ENCODE results near the gene SRC.

Gene SRC

DNA sequence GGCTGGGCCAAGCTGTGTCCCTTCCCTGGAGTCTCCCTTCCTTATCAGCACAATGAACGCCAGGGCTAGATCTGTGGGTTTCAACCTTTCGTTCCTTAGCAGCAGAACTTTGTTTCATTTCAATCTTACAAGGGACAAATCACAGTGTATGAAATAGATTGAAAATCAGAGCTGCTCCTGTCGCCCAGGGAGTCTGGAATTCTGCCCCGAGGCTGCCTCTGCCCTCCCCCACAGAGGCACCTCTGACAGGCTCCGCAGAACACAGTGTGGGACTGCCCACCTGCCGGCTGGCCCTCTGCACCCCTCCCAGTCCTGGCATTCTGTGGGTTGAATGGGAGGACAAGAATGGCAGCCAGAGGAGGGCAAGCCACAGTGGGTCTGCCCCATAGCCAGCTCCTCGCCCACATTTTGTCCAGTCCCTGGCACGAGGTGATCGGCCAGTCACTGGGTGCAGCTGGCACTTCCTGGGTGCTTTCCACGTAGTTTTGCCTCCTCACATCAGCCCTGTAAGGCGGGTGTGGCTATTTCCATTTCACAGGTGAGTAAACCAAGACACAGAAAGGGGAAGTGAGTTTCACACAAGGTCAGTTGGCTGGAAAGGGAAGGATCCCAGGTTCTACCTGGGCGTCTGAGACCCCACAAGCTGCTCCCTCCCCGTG, 30.4 kb upstream of the SRC start:
- no peak for DNase-seq

GRCh38 chr20:37316116-37316774, 29.7 kb upstream of the SRC start:
- DNase-seq, result no peak

- no peak for DNase-seq
Observed at GRCh38 chr20:37316775-37317170, 29.2 kb upstream of the SRC start.

GRCh38 chr20:37317316-37317715, 28.6 kb upstream of the SRC start:
- no peak for DNase-seq

DNA sequence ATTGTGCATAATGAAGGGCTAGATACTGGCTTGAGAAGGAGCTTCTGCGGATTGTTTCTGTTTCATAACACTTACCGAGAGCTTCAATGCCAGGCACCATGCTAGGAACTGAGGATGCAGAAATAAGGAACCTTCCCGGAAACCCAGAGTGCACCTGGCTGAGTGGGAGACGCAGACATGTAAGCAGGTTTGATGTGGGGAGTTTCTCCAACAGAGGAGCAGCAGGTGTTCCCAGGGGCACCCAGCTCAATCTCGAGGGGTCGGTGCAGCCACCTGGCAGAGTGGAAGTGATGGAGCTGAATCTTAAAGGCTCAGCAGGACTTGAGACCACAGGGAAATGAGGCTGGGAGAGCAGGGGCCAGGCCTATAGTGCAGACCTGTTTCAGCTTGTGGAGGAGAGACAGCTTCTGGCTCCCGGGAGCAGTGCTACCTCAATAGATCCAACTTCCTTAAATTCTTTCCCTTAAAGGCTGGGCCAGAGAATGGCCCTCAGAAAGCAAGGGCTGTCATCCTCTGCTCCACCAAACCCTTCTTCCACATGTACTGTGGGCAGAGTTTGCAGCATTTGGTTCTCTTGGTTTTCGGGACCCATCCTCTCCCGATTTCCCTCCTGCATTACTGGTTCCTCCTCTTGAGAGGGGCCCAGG, 27.8 kb upstream of the SRC start:
- no peak for DNase-seq

DNA sequence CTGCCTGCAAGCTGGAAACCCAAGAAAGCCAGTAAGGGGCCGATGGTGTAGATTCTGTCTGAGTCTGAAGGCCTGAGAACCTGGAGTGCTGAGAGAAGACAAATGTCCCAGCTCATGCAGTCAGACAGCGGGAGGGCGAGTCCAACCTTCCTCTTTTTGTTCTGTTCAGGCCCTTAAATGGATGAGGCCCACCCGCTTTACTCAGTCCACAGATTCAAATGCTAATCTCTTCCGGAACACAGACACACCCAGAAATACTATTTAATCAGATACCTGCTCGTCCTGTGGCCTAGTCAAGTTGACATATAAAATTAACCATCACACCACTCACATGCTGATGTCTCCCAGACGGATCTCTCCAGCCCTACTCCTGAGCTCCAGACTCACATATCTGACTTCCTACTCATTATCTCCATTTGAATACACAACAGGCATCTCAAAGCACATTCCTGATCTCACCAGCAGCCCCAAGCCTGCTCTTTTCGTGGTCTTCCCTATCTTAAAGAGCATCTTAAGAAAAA, 26.7 kb upstream of the SRC start:
- DNase-seq, result no peak

DNA sequence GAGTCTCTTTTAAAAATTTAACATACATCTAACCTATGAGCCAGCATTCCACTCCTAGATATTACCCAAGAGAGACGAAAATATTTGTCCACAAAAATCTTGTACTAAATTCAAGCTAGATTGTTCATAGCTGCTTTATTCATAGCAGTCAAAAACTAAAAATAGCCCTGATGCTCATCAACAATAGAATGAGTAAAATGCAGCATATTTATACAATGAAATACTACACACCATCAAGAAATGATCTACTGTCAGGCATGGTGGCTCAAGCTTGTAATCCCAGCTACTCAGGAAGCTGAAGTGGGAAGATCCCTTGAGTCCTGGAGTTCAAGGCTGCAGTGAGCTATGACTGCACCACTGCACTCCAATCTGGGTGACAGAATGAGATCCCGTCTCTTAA, 22.0 kb upstream of the SRC start:
- DNase-seq, result no peak

GRCh38 chr20:37325206-37325605, 20.7 kb upstream of the SRC start:
- no peak for DNase-seq

- DNase-seq, result no peak
Observed at GRCh38 chr20:37326666-37327065, 19.3 kb upstream of the SRC start.

GRCh38 chr20:37327748-37328147, 18.2 kb upstream of the SRC start:
- no peak for DNase-seq

DNA sequence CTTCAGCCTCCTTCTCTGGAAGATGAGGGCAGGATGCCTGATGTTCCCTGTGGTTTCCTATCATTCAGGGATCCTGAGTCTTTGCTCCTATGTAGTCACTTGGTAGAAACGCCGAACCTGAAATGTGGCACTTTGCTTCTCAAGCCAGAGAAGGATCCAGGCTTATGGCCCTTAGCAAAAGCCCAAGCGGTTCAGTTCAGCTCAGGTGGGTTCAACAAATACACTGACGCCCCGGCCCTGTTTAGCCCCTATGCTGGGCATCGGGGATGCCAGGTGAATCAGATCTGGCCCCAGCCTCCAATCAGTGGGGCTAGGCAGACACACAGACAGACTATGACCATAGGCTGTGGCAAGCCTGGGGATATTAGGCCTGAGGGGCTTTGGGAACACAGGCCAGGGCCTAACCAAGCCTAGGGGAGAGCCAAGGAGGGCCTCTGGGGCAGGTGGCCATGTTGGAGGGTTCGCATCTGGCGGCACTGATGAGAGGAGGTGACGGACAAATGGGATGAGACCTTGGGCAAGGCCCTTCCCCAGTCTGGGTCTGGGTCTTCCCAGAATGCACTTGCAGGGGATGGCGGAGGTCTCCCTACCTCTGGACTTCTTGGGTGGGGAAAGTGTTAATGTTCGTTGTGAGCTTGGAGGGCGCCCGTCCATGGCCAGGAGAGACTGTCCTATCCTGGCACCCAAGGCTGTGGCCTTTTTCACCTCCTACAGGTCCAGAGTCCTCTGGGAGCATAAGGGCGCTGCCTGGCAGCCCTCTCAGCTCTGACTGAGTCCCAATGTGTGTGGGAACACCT, 17.6 kb upstream of the SRC start:
- DNase-seq, result no peak

- DNase-seq, result no peak
Observed at GRCh38 chr20:37329481-37330165, 16.3 kb upstream of the SRC start.

- no peak for DNase-seq
Observed at GRCh38 chr20:37330316-37330715, 15.6 kb upstream of the SRC start.

- no peak for DNase-seq
Observed at GRCh38 chr20:37331060-37331857, 14.7 kb upstream of the SRC start.

DNA sequence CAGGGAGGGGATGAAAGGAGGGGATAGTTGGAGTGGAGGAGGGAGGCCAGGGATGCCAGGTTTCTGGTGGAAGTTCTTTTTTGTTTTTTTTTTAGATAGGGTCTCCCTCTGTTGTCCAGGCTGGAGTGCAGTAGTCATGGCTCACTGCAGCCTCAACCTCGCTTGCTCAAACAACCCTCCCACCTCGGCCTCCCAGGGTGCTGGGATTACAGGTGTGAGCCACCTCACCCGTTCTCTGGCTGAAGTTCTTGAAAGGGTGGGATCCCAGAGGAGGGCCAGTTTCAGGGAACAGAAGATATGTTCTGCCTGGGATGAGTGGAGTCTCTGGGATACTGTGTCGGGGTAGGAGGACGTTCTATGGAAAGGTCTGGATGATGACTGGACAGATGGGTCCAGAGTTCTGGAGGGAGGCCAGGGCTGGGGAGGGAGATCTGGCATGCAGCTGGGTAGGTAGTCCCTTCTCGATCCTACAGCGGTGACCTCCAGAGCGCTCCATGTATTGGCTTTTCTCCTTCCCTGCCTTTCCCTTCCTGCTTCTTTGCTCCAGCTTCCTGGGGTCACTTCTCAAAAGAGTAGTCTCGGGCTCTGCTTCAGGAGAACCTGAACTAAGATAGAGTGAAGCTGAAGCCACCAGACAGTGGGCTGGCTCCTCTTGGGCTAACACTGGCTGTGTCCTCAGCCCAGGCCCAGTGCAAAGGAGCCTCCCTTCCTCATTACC, 12.7 kb upstream of the SRC start:
- no peak for DNase-seq

DNA sequence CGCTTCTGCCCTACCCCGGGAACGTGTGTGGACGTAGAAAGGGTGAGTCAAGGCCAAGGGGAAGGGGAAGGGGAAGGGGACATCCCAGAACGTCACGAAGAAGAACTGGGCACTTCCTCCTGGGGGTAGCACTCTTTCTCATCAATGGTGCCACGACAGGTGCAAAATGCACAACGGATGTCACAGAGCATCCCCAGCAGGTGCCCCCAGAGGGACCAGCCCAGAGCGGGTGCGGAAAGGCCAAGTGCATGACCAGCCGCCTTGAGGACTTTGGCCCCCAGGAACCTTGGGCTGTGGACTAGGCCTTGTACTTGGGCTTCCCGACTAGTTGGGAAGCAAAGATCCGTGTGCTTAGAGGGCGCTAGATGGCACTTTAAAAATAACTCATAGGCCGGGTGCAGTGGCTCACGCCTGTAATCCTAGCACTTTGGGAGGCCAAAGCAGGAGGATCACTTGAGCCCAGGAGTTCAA, 12.1 kb upstream of the SRC start:
- DNase-seq, result no peak

DNA sequence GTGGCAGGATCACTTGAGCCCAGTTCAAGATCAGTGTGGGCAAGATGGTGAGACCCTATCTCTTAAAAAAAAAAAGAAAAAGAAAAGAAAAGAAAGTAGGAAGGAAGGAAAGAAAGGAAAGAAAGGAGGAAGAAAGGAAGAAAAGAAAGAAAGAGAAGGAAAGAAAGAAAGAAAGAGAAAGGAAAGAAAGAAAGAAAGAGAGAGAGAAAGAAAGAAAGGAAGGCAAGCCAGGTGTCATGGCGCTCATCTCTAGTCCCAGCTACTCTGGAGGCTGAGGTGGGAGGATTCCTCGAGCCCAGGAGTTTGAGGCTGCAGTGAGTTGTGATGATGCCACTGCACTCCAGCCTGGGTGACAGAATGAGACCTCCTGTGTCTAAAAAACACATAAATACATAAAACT, 11.5 kb upstream of the SRC start:
- DNase-seq, result no peak

GRCh38 chr20:37335642-37336368, 10.1 kb upstream of the SRC start:
- no peak for DNase-seq

DNA sequence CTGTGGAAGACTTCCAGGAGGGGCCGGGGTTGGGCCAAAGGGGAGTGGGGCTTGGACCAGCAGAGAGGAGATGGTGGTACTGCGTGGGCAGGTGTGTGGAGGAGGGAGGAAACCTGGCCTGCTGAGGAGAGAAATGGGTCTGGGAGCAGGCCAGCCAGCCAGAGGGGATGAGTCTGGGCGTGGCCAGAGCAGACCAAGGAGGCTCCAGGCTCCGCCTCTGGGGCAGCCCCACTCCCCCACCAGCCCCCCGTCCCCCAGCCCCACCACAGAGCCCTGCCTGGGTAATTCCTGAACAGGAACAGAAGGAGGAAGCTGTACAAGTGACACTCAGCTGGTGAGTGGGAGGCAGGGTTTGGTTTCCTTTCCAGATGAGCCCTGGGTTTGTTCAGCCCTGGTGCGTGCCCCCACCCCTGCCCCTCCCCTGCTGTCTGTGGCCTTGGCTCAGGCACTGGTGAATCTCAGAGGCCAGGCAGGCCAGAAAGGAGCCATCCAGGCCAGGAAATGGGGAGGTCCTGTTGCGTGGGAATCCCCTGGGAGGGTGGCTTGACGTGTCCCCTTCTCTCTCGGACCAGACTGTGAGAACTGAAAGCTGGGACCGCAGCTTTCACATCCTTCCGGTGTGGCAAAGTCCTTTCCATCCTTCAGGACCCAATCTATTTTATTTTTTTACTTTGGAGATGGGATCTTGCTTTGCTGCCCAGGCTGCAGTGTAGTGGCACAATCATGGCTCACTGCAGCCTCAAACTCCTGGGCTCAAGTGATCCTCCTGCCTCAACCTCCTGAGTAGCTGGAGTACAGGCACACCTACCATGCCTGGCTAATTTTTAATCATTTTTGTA, 9.4 kb upstream of the SRC start:
- peak; percentile 53 for DNase-seq

Data from activated CD4-positive, alpha-beta T cell treated with anti-CD3 and anti-CD28 coated beads for 48 hours (primary cell).